Mucosa of descending colon (tissue), 3 donors: ENCODE results near the gene MYOM1. TPM values are rescaled to one million over a fixed set of nuclear protein-coding genes. Genes with fewer than 3 reads are reported as not detected.

ENCODE experiments used
- ATAC-seq: fragments of 200-7000 bp; cut with Tn5 transposase; one replicate; pipeline ENCODE4 v1.9.1; 2020; ENCODE audit warnings: mild to moderate bottlenecking, moderate library complexity
- DNase-seq, 3 donors: peaks; one replicate each; pipeline ENCODE4 v3.0.0-alpha.2; 2020
- H3K36me3 ChIP-seq: fragments of 200-600 bp; one replicate; pipeline ENCODE4 v1.8.0; 2021; ENCODE audit warnings: low read depth, mild to moderate bottlenecking
- H3K4me1 ChIP-seq: fragments of 200-600 bp; one replicate; pipeline ENCODE4 v1.8.0; 2021; ENCODE audit warnings: low read depth, mild to moderate bottlenecking
- H3K4me3 ChIP-seq: fragments of 200-600 bp; one replicate; pipeline ENCODE4 v1.8.0; 2021; ENCODE audit warnings: mild to moderate bottlenecking
- H3K9me3 ChIP-seq: fragments of 200-600 bp; one replicate; pipeline ENCODE4 v1.8.0; 2021; ENCODE audit warnings: mild to moderate bottlenecking
- CTCF ChIP-seq: fragments of 200-600 bp; IDR thresholded peaks from one replicate; pipeline ENCODE4 v1.8.0; 2022; ENCODE audit warnings: antibody characterized with exemption, mild to moderate bottlenecking
- intact Hi-C, 2 donors: fragments of 100-400 bp; cut with DNase I in 1 of 2; cut with micrococcal nuclease in 1 of 2; formaldehyde crosslinking; loops; one replicate each; pipeline versions ENCODE4 v1.11.0 to v1.11.1; 2022; cut with DNase I, micrococcal nuclease
- total RNA-seq, 3 donors: library from RNA; stranded (reverse); fragmentation: NEBNext Ultra II Directional in 2 of 3; extraction: Animal tissue kit (Norgen Biotek cat#: 25700) in 2 of 3; gene quantifications; one replicate each; pipeline versions ENCODE4 v1.2.1 to v1.2.4, GENCODE V29; 2021 to 2023
- donor health status: DM: no; HTN: no; CAD: no; lungs with moderate emphysema.
- donor health status: DM: no; HTN: no; CAD: no.
- donor health status: DM: no; HTN: yes; CAD: no.

The MYOM1 gene
- total RNA-seq, 3 donors from 2014 or later, result 5.5 to 22.2 (median 16.3) TPM

GRCh38 chr18:3089579-3089978 lies 130.2 kb downstream of the MYOM1 start:
- intact Hi-C loops, result no loop called here
- no peak for DNase-seq
- H3K4me1 ChIP-seq, result peaks cover 5% of the 10 kb centered on the region
- peak; percentile 8 for ATAC-seq
- H3K9me3 ChIP-seq, result no peaks in the 10 kb centered on the region
- no peak overlapping the region for H3K4me3 ChIP-seq
- TF ChIP-seq CTCF, result no peak
- no peaks in the 10 kb centered on the region for H3K36me3 ChIP-seq

GRCh38 chr18:3088449-3088848 lies 131.3 kb downstream of the MYOM1 start:
- no peak overlapping the region for H3K4me3 ChIP-seq
- intact Hi-C loops, result no loop called here
- no peaks in the 10 kb centered on the region for H3K9me3 ChIP-seq
- TF ChIP-seq CTCF, result no peak
- peak; percentile 75 for ATAC-seq
- no peaks in the 10 kb centered on the region for H3K36me3 ChIP-seq
- peaks cover 5% of the 10 kb centered on the region for H3K4me1 ChIP-seq
- DNase-seq, result no peak

- Histone ChIP-seq H3K4me3 (no peak overlapping the region), H3K9me3 (no peaks in the 10 kb centered on the region), H3K36me3 (no peaks in the 10 kb centered on the region), H3K4me1 (peaks cover 5% of the 10 kb centered on the region)
- DNase-seq (peak in 1 of 3 donors; percentile 21), ATAC-seq (peak; percentile 85)
- intact Hi-C loops, result no loop called here
- no peak for TF ChIP-seq CTCF
Measured at GRCh38 chr18:3086871-3087270, 132.9 kb downstream of the MYOM1 start.

GRCh38 chr18:3085612-3086011 lies 134.2 kb downstream of the MYOM1 start:
- intact Hi-C loops, result no loop called here
- H3K4me1 ChIP-seq, result peaks cover 5% of the 10 kb centered on the region
- no peaks in the 10 kb centered on the region for H3K36me3 ChIP-seq
- no peak for TF ChIP-seq CTCF
- DNase-seq (no peak), ATAC-seq (no peak)
- no peak overlapping the region for H3K4me3 ChIP-seq
- no peaks in the 10 kb centered on the region for H3K9me3 ChIP-seq

- no peak for ATAC-seq
- Histone ChIP-seq H3K4me3 (no peak overlapping the region), H3K36me3 (no peaks in the 10 kb centered on the region), H3K4me1 (peaks cover 5% of the 10 kb centered on the region), H3K9me3 (no peaks in the 10 kb centered on the region)
- TF ChIP-seq CTCF, result no peak
- intact Hi-C loops, result no loop called here
- DNase-seq, result no peak
Measured at GRCh38 chr18:3084206-3084605, 135.6 kb downstream of the MYOM1 start.

GRCh38 chr18:3083766-3084165 lies 136.0 kb downstream of the MYOM1 start:
- TF ChIP-seq CTCF, result no peak
- no peak for ATAC-seq
- intact Hi-C loops, result no loop called here

More at GRCh38 chr18:3083766-3084165, 136.0 kb downstream of the MYOM1 start:
- Histone ChIP-seq H3K4me1 (peaks cover 5% of the 10 kb centered on the region), H3K9me3 (no peaks in the 10 kb centered on the region), H3K36me3 (no peaks in the 10 kb centered on the region), H3K4me3 (no peak overlapping the region)
- no peak for DNase-seq
